HCT116 (cell line): ENCODE data around the gene CYP3A4. TPM values are rescaled to one million over a fixed set of nuclear protein-coding genes. Genes with fewer than 3 reads are reported as not detected.

Source experiments
- ATAC-seq: fragments of 200-7000 bp; cut with Tn5 transposase; 2 replicates; pipeline ENCODE4 v1.9.1; 2020; ENCODE audit warnings: mild to moderate bottlenecking, moderate library complexity
- BruUV-seq: library from RNA; stranded (reverse); fragments of 400-500 nt; replicated peaks from 2 replicates; lab custom pipeline; 2021; lab: Mats Ljungman, UMichigan
- CTCF ChIA-PET: fragments of 300-600 bp; sonication (Branson Sonifier 250); formaldehyde crosslinking; loops from one replicate; lab custom pipeline; 2021; ENCODE audit warnings: antibody characterized with exemption; lab: Charles Lee
- POLR2A ChIA-PET: fragments of 300-600, 350-600 bp; sonication (Branson Sonifier 250); formaldehyde crosslinking; loops from one replicate; lab custom pipeline; 2021; ENCODE audit warnings: antibody characterized with exemption; lab: Charles Lee
- RAD21 ChIA-PET, 2 experiments: fragments of 300-600 bp; sonication (Branson Sonifier 250); formaldehyde crosslinking; loops; one replicate each; lab custom pipeline; 2023; ENCODE audit warnings: low total read pairs in 2 of 2; ENCODE audit not compliant: uncharacterized antibody in 2 of 2, unreplicated experiment in 2 of 2, low non-redundant PET in 1 of 2; lab: Charles Lee
- DNase-seq: peaks from one replicate; pipeline ENCODE4 v3.0.0-alpha.2; 2010; ENCODE audit warnings: low read depth, low spot score
- H2AFZ ChIP-seq: fragments of 200-600 bp; shearing (Covaris generic), sonication (generic); 2 replicates; pipeline ENCODE4 v1.6.1; 2017; ENCODE audit warnings: low read depth, mixed run types, mixed read lengths, antibody characterized with exemption, low read length; ENCODE audit not compliant: poor library complexity, severe bottlenecking
- H3K27ac ChIP-seq: 2 replicates; pipeline ENCODE4 v1.5.1; 2012; ENCODE audit warnings: low read depth, low read length
- H3K27me3 ChIP-seq: fragments of 200-600 bp; sonication (generic); 2 replicates; pipeline ENCODE4 v1.6.1; 2016; ENCODE audit warnings: mixed run types, low read length, mixed read lengths; ENCODE audit not compliant: insufficient read depth
- H3K36me3 ChIP-seq, 2 experiments: fragments of 200-500 bp in 1 of 2; fragments of 200-600 bp in 1 of 2; sonication (Bioruptor generic) in 1 of 2; sonication (generic) in 1 of 2; 2 replicates each; pipeline versions ENCODE4 v1.5.1 to v1.6.1; 2014 to 2016; ENCODE audit warnings: low read length in 2 of 2, inconsistent platforms in 1 of 2, mixed read lengths in 1 of 2, mixed run types in 1 of 2; ENCODE audit not compliant: insufficient read depth in 2 of 2, control insufficient read depth in 1 of 2
- H3K4me1 ChIP-seq, 2 experiments: fragments of 200-600 bp in 1 of 2; sonication (generic) in 1 of 2; 2 replicates each; pipeline versions ENCODE4 v1.5.1 to v1.6.1; 2012 to 2017; ENCODE audit warnings: low read length in 2 of 2, inconsistent platforms in 1 of 2, mild to moderate bottlenecking in 1 of 2, mixed read lengths in 1 of 2, mixed run types in 1 of 2, moderate library complexity in 1 of 2; ENCODE audit not compliant: insufficient read depth in 2 of 2, control insufficient read depth in 1 of 2
- H3K4me2 ChIP-seq: fragments of 200-600 bp; sonication (generic); 2 replicates; pipeline ENCODE4 v1.6.1; 2017; ENCODE audit warnings: mixed run types, low read length, mixed read lengths
- H3K4me3 ChIP-seq, 2 experiments: fragments of 200-600 bp in 1 of 2; sonication (generic) in 1 of 2; replicated peaks in 1 of 2; 2 replicates each; pipeline ENCODE4 v1.5.1; 2011 to 2016; ENCODE audit warnings: low read length in 2 of 2, control low read depth in 1 of 2, low read depth in 1 of 2, mild to moderate bottlenecking in 1 of 2, mixed read lengths in 1 of 2, mixed run types in 1 of 2
- H3K79me2 ChIP-seq: fragments of 200-600 bp; sonication (generic); 2 replicates; pipeline ENCODE4 v1.6.1; 2017; ENCODE audit warnings: mild to moderate bottlenecking, mixed run types, low read length, moderate library complexity, mixed read lengths; ENCODE audit not compliant: insufficient read depth
- H3K9ac ChIP-seq: fragments of 200-600 bp; sonication (generic); 2 replicates; pipeline ENCODE4 v1.6.1; 2016; ENCODE audit warnings: low read length, mixed read lengths
- H3K9me2 ChIP-seq: fragments of 200-600 bp; sonication (generic), shearing (Covaris generic); 2 replicates; pipeline ENCODE4 v1.6.1; 2017; ENCODE audit warnings: mixed run types, mild to moderate bottlenecking, moderate library complexity; ENCODE audit not compliant: insufficient read depth
- H3K9me3 ChIP-seq, 2 experiments: fragments of 200-500 bp in 1 of 2; fragments of 200-600 bp in 1 of 2; sonication (Bioruptor generic) in 1 of 2; sonication (generic) in 1 of 2; 2 replicates each; pipeline ENCODE4 v1.6.1; 2014 to 2017; ENCODE audit warnings: low read length in 2 of 2, mixed read lengths in 2 of 2, inconsistent platforms in 1 of 2, low read depth in 1 of 2, mild to moderate bottlenecking in 1 of 2, mixed run types in 1 of 2, moderate library complexity in 1 of 2; ENCODE audit not compliant: control insufficient read depth in 1 of 2, insufficient read depth in 1 of 2
- H4K20me1 ChIP-seq: fragments of 200-600 bp; sonication (generic), shearing (Covaris generic); 2 replicates; pipeline ENCODE4 v1.6.1; 2017; ENCODE audit warnings: mixed run types, mild to moderate bottlenecking, moderate library complexity; ENCODE audit not compliant: insufficient read depth
- CBX3 ChIP-seq: IDR thresholded peaks from 2 replicates; pipeline ENCODE4 v1.6.1; 2012; ENCODE audit warnings: low read depth
- CEBPB ChIP-seq: IDR thresholded peaks from 2 replicates; pipeline ENCODE4 v1.6.1; 2012; ENCODE audit warnings: low read depth
- EGR1 ChIP-seq: IDR thresholded peaks from 2 replicates; pipeline ENCODE4 v1.6.1; 2012; ENCODE audit warnings: low read depth
- ELF1 ChIP-seq: IDR thresholded peaks from 2 replicates; pipeline ENCODE4 v1.6.1; 2012; ENCODE audit warnings: low read depth, borderline replicate concordance
- EZH2phosphoT487 ChIP-seq: fragments of 200-600 bp; IDR thresholded peaks from 2 replicates; pipeline ENCODE4 v1.6.1; 2018; ENCODE audit warnings: antibody characterized with exemption, borderline replicate concordance
- FOSL1 ChIP-seq: IDR thresholded peaks from 2 replicates; pipeline ENCODE4 v1.6.1; 2012; ENCODE audit warnings: low read depth
- JUND ChIP-seq: IDR thresholded peaks from 2 replicates; pipeline ENCODE4 v1.6.1; 2012
- MAX ChIP-seq: IDR thresholded peaks from 2 replicates; pipeline ENCODE4 v1.6.1; 2012
- POLR2A ChIP-seq: IDR thresholded peaks from 2 replicates; pipeline ENCODE4 v1.7.0; 2011; ENCODE audit warnings: borderline replicate concordance; ENCODE audit not compliant: insufficient read depth, insufficient read length; ENCODE audit errors: extremely low read depth
- POLR2AphosphoS5 ChIP-seq: IDR thresholded peaks from 2 replicates; pipeline ENCODE4 v1.6.1; 2011; ENCODE audit warnings: mild to moderate bottlenecking, low read depth, low read length, moderate library complexity
- REST ChIP-seq: IDR thresholded peaks from 2 replicates; pipeline ENCODE4 v1.6.1; 2012; ENCODE audit warnings: low read depth
- SIN3A ChIP-seq: IDR thresholded peaks from 2 replicates; pipeline ENCODE4 v1.6.1; 2012; ENCODE audit warnings: low read depth
- SP1 ChIP-seq: IDR thresholded peaks from 2 replicates; pipeline ENCODE4 v1.6.1; 2012; ENCODE audit warnings: low read depth
- SRF ChIP-seq: IDR thresholded peaks from 2 replicates; pipeline ENCODE4 v1.6.1; 2012; ENCODE audit warnings: low read depth
- TCF7L2 ChIP-seq: IDR thresholded peaks from 2 replicates; pipeline ENCODE4 v1.7.0; 2011; ENCODE audit warnings: borderline replicate concordance, inconsistent platforms; ENCODE audit not compliant: insufficient read depth, insufficient read length; ENCODE audit errors: extremely low read depth
- YY1 ChIP-seq: IDR thresholded peaks from 2 replicates; pipeline ENCODE4 v1.6.1; 2011; ENCODE audit warnings: low read length, low read depth, moderate library complexity, mild to moderate bottlenecking; ENCODE audit not compliant: insufficient replicate concordance; ENCODE audit errors: extremely low read depth
- ZFX ChIP-seq: fragments of 450-650 bp; IDR thresholded peaks from 2 replicates; pipeline ENCODE4 v1.6.1; 2017
- intact Hi-C: fragments of 100-400 bp; cut with micrococcal nuclease; formaldehyde crosslinking; loops from 2 replicates; pipeline ENCODE4 v1.10.0; 2022
- total RNA-seq: library from RNA; stranded (reverse); gene quantifications from one replicate; pipeline ENCODE4 v1.2.1, GENCODE V29; 2021; ENCODE audit not compliant: unreplicated experiment
- TF ChIP-seq, protein P1 (sequence below), 3 experiments: fragments of 200-600 bp in 1 of 3; sonication (generic) in 1 of 3; IDR thresholded peaks in 2 of 3; conservative IDR thresholded peaks in 1 of 3; 2 replicates each; pipeline ENCODE4 v1.5.1; 2012 to 2017; ENCODE audit warnings: low read depth in 2 of 3, low read length in 2 of 3, antibody characterized with exemption in 1 of 3, borderline replicate concordance in 1 of 3, control low read depth in 1 of 3, mild to moderate bottlenecking in 1 of 3, mixed read lengths in 1 of 3, mixed run types in 1 of 3, moderate library complexity in 1 of 3; ENCODE audit not compliant: insufficient read depth in 1 of 3
- TF ChIP-seq, protein P2 (sequence below): IDR thresholded peaks from 2 replicates; pipeline ENCODE4 v1.6.1; 2012
- TF ChIP-seq, protein P3 (sequence below): IDR thresholded peaks from 2 replicates; pipeline ENCODE4 v1.6.1; 2011; ENCODE audit warnings: mild to moderate bottlenecking, low read length, moderate library complexity; ENCODE audit not compliant: insufficient replicate concordance; ENCODE audit errors: extremely low read depth

CYP3A4 gene
- total RNA-seq, 1 experiment from 2014 or later = 0.25 TPM

- Histone ChIP-seq H3K36me3 (no peaks in the 10 kb centered on the region), H2AFZ (no peak overlapping the region), H3K9me2 (no peaks in the 10 kb centered on the region), H3K4me2 (no peak overlapping the region), H4K20me1 (no peaks in the 10 kb centered on the region), H3K9me3 (no peaks in the 10 kb centered on the region), H3K27me3 (peaks cover 9% of the 10 kb centered on the region), H3K4me3 (no peak overlapping the region), H3K9ac (no peak overlapping the region), H3K79me2 (no peaks in the 10 kb centered on the region), H3K4me1 (no peaks in the 10 kb centered on the region), H3K27ac (no peak overlapping the region)
- no TSS peak for BruUV-seq
- ChIA-PET POLR2A (no interaction called here), RAD21 (no interaction called here), CTCF (no interaction called here)
- no peak for TF ChIP-seq ZFX
- TF ChIP-seq, protein P1, sequence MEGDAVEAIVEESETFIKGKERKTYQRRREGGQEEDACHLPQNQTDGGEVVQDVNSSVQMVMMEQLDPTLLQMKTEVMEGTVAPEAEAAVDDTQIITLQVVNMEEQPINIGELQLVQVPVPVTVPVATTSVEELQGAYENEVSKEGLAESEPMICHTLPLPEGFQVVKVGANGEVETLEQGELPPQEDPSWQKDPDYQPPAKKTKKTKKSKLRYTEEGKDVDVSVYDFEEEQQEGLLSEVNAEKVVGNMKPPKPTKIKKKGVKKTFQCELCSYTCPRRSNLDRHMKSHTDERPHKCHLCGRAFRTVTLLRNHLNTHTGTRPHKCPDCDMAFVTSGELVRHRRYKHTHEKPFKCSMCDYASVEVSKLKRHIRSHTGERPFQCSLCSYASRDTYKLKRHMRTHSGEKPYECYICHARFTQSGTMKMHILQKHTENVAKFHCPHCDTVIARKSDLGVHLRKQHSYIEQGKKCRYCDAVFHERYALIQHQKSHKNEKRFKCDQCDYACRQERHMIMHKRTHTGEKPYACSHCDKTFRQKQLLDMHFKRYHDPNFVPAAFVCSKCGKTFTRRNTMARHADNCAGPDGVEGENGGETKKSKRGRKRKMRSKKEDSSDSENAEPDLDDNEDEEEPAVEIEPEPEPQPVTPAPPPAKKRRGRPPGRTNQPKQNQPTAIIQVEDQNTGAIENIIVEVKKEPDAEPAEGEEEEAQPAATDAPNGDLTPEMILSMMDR (IDR thresholded peaks at IDR 0.05 in 2 of 3, conservative IDR thresholded peaks at IDR 0.05 in 1 of 3; ENCODE audit: borderline replicate concordance in 1 of 3, insufficient read depth in 1 of 3, low read depth in 2 of 3, low read length in 2 of 3) = no peak
- TF ChIP-seq EZH2phosphoT487 = no peak
- no peak for TF ChIP-seq POLR2AphosphoS5
- no peak for TF ChIP-seq TCF7L2
- no peak for TF ChIP-seq JUND
- no peak for TF ChIP-seq SRF
- no peak for TF ChIP-seq CBX3
- no peak for TF ChIP-seq SP1
- TF ChIP-seq EGR1 = no peak
- TF ChIP-seq POLR2A = no peak
- no peak for TF ChIP-seq ELF1
- TF ChIP-seq YY1 = no peak
- no peak for TF ChIP-seq MAX
- no peak for TF ChIP-seq SIN3A
- TF ChIP-seq, protein P2, sequence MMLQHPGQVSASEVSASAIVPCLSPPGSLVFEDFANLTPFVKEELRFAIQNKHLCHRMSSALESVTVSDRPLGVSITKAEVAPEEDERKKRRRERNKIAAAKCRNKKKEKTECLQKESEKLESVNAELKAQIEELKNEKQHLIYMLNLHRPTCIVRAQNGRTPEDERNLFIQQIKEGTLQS = no peak
- no peak for TF ChIP-seq REST
- TF ChIP-seq, protein P3, sequence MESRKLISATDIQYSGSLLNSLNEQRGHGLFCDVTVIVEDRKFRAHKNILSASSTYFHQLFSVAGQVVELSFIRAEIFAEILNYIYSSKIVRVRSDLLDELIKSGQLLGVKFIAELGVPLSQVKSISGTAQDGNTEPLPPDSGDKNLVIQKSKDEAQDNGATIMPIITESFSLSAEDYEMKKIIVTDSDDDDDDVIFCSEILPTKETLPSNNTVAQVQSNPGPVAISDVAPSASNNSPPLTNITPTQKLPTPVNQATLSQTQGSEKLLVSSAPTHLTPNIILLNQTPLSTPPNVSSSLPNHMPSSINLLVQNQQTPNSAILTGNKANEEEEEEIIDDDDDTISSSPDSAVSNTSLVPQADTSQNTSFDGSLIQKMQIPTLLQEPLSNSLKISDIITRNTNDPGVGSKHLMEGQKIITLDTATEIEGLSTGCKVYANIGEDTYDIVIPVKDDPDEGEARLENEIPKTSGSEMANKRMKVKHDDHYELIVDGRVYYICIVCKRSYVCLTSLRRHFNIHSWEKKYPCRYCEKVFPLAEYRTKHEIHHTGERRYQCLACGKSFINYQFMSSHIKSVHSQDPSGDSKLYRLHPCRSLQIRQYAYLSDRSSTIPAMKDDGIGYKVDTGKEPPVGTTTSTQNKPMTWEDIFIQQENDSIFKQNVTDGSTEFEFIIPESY = no peak
- no peak for TF ChIP-seq CEBPB
- TF ChIP-seq FOSL1 = no peak
- ATAC-seq (no peak), DNase-seq (no peak)
- intact Hi-C loops = no loop called here
Observed at GRCh38 chr7:99790407-99790806, 6.4 kb upstream of the CYP3A4 start.
